Measurements from ENCODE around the gene UPF3A.

DNA sequence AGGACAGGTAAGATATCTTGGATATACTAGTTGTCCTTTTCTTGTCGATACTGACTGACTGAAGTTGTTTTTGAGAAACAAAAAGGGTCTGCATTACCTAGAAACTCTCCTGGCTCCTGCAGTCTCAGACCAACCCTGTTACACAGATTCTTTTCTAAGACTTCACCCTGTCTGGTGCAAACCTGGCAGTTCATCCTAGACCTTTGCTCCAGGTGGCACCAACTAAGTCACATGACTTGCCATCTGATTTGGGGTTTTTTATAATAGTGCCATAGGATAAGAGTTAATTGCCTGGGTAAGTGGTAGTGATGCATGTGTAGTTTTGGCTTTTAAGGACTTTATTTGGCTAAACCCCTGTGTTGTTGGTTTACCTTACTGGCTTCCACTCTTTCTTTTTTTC is 47.2 kb downstream of the UPF3A start:
- TF ChIP-seq TAF1 (IDR thresholded peaks at IDR 0.05; ENCODE audit: low read depth) (no peak), MAX (IDR thresholded peaks at IDR 0.05) (no peak), ZBTB7A (IDR thresholded peaks at IDR 0.05; ENCODE audit: low read depth) (no peak)
